GM12891 (cell line): ENCODE measurements around the gene ZNF41.

Source experiments
- DNase-seq: peaks from one replicate; pipeline ENCODE4 v3.0.0; 2011; ENCODE audit warnings: low spot score; ENCODE audit not compliant: insufficient read length
- FAIRE-seq: peaks from 2 replicates; lab custom pipeline; 2011; peaks lifted over from hg19 to GRCh38; lab: Jason Lieb, UNC
- PAX5 ChIP-seq: IDR thresholded peaks from 2 replicates; pipeline ENCODE4 v1.6.1; 2011; ENCODE audit warnings: low read length, moderate library complexity, mild to moderate bottlenecking; ENCODE audit not compliant: insufficient read depth, severe bottlenecking
- POLR2A ChIP-seq: IDR thresholded peaks from 2 replicates; pipeline ENCODE4 v1.6.1; 2011; ENCODE audit warnings: low read depth, low read length, control low read depth
- POLR2AphosphoS5 ChIP-seq: IDR thresholded peaks from 2 replicates; pipeline ENCODE4 v1.6.1; 2011; ENCODE audit warnings: low read depth, low read length, control low read depth
- POU2F2 ChIP-seq: IDR thresholded peaks from 2 replicates; pipeline ENCODE4 v1.6.1; 2011; ENCODE audit warnings: low read depth, mild to moderate bottlenecking, control low read depth, low read length, moderate library complexity
- SPI1 ChIP-seq: IDR thresholded peaks from 2 replicates; pipeline ENCODE4 v1.6.1; 2011; ENCODE audit warnings: low read depth, low read length, control low read depth
- TAF1 ChIP-seq: IDR thresholded peaks from 2 replicates; pipeline ENCODE4 v1.6.1; 2011; ENCODE audit warnings: low read depth, low read length, control low read depth

ZNF41 gene

GRCh38 chrX:47420265-47420664 is 62.8 kb downstream of the ZNF41 start:
- DNase-seq (no peak), FAIRE-seq (no peak)
- TF ChIP-seq POLR2A (no peak), POU2F2 (no peak)

DNA sequence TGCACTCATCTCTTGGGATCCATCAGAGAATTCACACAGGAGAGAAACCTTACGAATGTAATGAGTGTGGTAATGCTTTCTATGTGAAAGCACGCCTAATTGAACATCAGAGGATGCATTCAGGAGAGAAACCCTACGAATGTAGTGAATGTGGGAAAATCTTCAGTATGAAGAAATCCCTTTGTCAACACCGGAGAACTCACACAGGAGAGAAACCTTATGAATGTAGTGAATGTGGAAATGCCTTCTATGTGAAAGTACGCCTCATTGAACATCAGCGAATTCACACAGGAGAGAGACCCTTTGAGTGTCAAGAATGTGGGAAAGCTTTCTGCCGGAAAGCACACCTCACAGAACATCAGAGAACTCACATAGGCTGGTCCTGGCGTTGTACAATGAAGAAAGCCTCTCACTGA is 69.8 kb downstream of the ZNF41 start:
- DNase-seq (no peak), FAIRE-seq (no peak)
- no peak for TF ChIP-seq POLR2A
- TF ChIP-seq TAF1: no peak
- no peak for TF ChIP-seq POU2F2
- TF ChIP-seq POLR2AphosphoS5: no peak
- TF ChIP-seq SPI1: no peak
- no peak for TF ChIP-seq PAX5
